Measurements from ENCODE around the gene MMEL1.

- TF ChIP-seq CTCF (IDR thresholded peaks at IDR 0.05) (no peak), POLR2AphosphoS5 (IDR thresholded peaks at IDR 0.05) (no peak), POLR2A (IDR thresholded peaks at IDR 0.05; ENCODE audit: low read depth) (no peak)
These were observed 59.4 kb downstream of the MMEL1 start for GRCh38 chr1:2573250-2573920.
